Neuronal stem cell (in vitro differentiated cells): ENCODE measurements around the gene C19orf53.

Experiments used
- DNase-seq: peaks from one replicate; pipeline ENCODE4 v3.0.0-alpha.2; 2013; ENCODE audit warnings: low spot score
- H2AFZ ChIP-seq: one replicate; pipeline ENCODE4 v1.6.1; 2013; ENCODE audit warnings: mild to moderate bottlenecking, low read length, inconsistent platforms
- H2AK5ac ChIP-seq: 2 replicates; pipeline ENCODE4 v1.6.1; 2013; ENCODE audit warnings: low read depth, mild to moderate bottlenecking, inconsistent platforms, low read length, moderate library complexity, mixed read lengths
- H2BK120ac ChIP-seq: 2 replicates; pipeline ENCODE4 v1.6.1; 2013; ENCODE audit warnings: low read depth, mild to moderate bottlenecking, inconsistent platforms, low read length, moderate library complexity, mixed read lengths
- H2BK12ac ChIP-seq: one replicate; pipeline ENCODE4 v1.6.1; 2013; ENCODE audit warnings: low read length, inconsistent platforms
- H2BK15ac ChIP-seq: 2 replicates; pipeline ENCODE4 v1.6.1; 2013; ENCODE audit warnings: mild to moderate bottlenecking, low read length, inconsistent platforms, mixed read lengths
- H2BK5ac ChIP-seq: one replicate; pipeline ENCODE4 v1.6.1; 2013; ENCODE audit warnings: inconsistent platforms, mild to moderate bottlenecking, low read length, moderate library complexity
- H3K14ac ChIP-seq: one replicate; pipeline ENCODE4 v1.6.1; 2013; ENCODE audit warnings: low read length, inconsistent platforms
- H3K18ac ChIP-seq: 2 replicates; pipeline ENCODE4 v1.6.1; 2013; ENCODE audit warnings: low read length, inconsistent platforms
- H3K23ac ChIP-seq: 2 replicates; pipeline ENCODE4 v1.6.1; 2013; ENCODE audit warnings: low read depth, mild to moderate bottlenecking, mixed read lengths, low read length, inconsistent platforms; ENCODE audit not compliant: poor library complexity
- H3K27ac ChIP-seq: replicated peaks from 3 replicates; pipeline ENCODE4 v1.5.1; 2013; ENCODE audit warnings: low read length, inconsistent platforms
- H3K27me3 ChIP-seq, 3 experiments: 2 replicates each; pipeline ENCODE4 v1.6.1; 2013; ENCODE audit warnings: low read length in 3 of 3, mild to moderate bottlenecking in 2 of 3, inconsistent platforms in 1 of 3, low read depth in 1 of 3, mixed read lengths in 1 of 3, moderate library complexity in 1 of 3; ENCODE audit not compliant: control insufficient read depth in 3 of 3, insufficient read depth in 3 of 3
- H3K36me3 ChIP-seq, 2 donors: replicated peaks in 1 of 2; 2 replicates each; pipeline ENCODE4 v1.6.1; 2013; ENCODE audit warnings: low read length in 2 of 2; ENCODE audit not compliant: control insufficient read depth in 2 of 2, insufficient read depth in 2 of 2
- H3K4ac ChIP-seq: 2 replicates; pipeline ENCODE4 v1.6.1; 2013; ENCODE audit warnings: inconsistent platforms, mild to moderate bottlenecking, low read length, moderate library complexity
- H3K4me1 ChIP-seq, 2 donors: 1 replicate in 1 of 2; 2 replicates in 1 of 2; pipeline ENCODE4 v1.6.1; 2013; ENCODE audit warnings: low read length in 2 of 2, low read depth in 1 of 2; ENCODE audit not compliant: control insufficient read depth in 2 of 2, insufficient read depth in 1 of 2
- H3K4me2 ChIP-seq: one replicate; pipeline ENCODE4 v1.6.1; 2013; ENCODE audit warnings: mild to moderate bottlenecking, low read length, inconsistent platforms; ENCODE audit not compliant: insufficient read depth, poor library complexity, severe bottlenecking
- H3K4me3 ChIP-seq, 2 donors: 2 replicates each; pipeline ENCODE4 v1.5.1; 2013; ENCODE audit warnings: low read length in 2 of 2, mild to moderate bottlenecking in 2 of 2, inconsistent platforms in 1 of 2, moderate library complexity in 1 of 2
- H3K79me1 ChIP-seq: one replicate; pipeline ENCODE4 v1.6.1; 2013; ENCODE audit warnings: low read depth, mild to moderate bottlenecking, inconsistent platforms, low read length, moderate library complexity
- H3K9ac ChIP-seq: one replicate; pipeline ENCODE4 v1.6.1; 2013; ENCODE audit warnings: mild to moderate bottlenecking, low read depth, low read length, inconsistent platforms; ENCODE audit not compliant: poor library complexity
- H3K9me3 ChIP-seq, 2 donors: replicated peaks in 1 of 2; 2 replicates each; pipeline versions ENCODE3 to v1.6.1; 2013; ENCODE audit warnings: low read length in 2 of 2, mild to moderate bottlenecking in 2 of 2, inconsistent platforms in 1 of 2, low read depth in 1 of 2, mixed read lengths in 1 of 2, moderate library complexity in 1 of 2; ENCODE audit not compliant: control insufficient read depth in 2 of 2, insufficient read depth in 1 of 2
- H4K8ac ChIP-seq: one replicate; pipeline ENCODE4 v1.6.1; 2013; ENCODE audit warnings: low read depth, mild to moderate bottlenecking, inconsistent platforms, low read length, moderate library complexity
- H4K91ac ChIP-seq: one replicate; pipeline ENCODE4 v1.6.1; 2013; ENCODE audit warnings: low read length, low read depth, mild to moderate bottlenecking, inconsistent platforms; ENCODE audit not compliant: poor library complexity
- WGBS, 2 donors: extraction: QIAGEN DNeasy Blood & Tissue Kit; methylation state at CpG; one replicate each; pipeline ENCODE4 v1.1.7; 2013; ENCODE audit warnings: missing lambda C conversion rate in 2 of 2, mixed read lengths in 1 of 2; ENCODE audit not compliant: insufficient read length in 2 of 2, insufficient replicate concordance in 1 of 2; ENCODE audit errors: extremely low coverage in 2 of 2; 5-methylcytosine and 5-hydroxymethylcytosine counted together

C19orf53 gene

GRCh38 chr19:13821292-13821691, 47.0 kb downstream of the C19orf53 start:
- DNase-seq: no peak
- peaks cover 17 to 81% of the 10 kb centered on the region in 2 donors for H3K36me3 ChIP-seq
- H3K9me3 ChIP-seq: no peaks in the 10 kb centered on the region

DNA sequence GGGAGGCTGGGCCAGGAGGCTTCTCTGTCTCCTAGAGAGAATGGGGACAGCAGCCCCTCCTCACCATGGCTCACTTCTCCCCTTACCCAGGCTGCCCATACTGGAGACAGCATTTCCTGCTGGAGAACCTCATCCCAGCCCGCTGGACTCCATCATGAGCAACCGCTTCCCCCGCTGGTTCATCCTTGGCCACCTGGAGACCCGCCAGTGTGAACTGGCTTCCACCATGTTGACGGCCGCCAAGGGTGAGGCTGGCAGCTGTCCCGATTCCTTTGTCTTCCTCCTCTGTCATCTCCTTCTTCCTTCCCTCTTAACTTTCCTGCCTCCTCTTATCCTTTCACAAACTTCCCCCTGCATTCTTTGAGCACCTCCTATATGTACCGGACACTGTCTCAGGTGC, 49.0 kb downstream of the C19orf53 start:
- no peak overlapping the region for H4K91ac ChIP-seq
- WGBS, 2 donors: no CpG with 5 or more reads among the region's 8 CpGs
- DNase-seq: no peak
- no peak overlapping the region for H3K4ac ChIP-seq
- no peak overlapping the region for H2BK15ac ChIP-seq
- H3K27me3 ChIP-seq: no peaks in the 10 kb centered on the region
- H4K8ac ChIP-seq: no peak overlapping the region
- H3K36me3 ChIP-seq: peaks cover 24 to 77% of the 10 kb centered on the region in 2 donors
- no peak overlapping the region for H3K4me3 ChIP-seq
- no peak overlapping the region for H2AK5ac ChIP-seq
- H3K9me3 ChIP-seq: no peaks in the 10 kb centered on the region
- H2AFZ ChIP-seq: no peak overlapping the region
- H3K4me1 ChIP-seq: peaks cover 0 to under 1% of the 10 kb centered on the region in 2 donors
- no peak overlapping the region for H2BK5ac ChIP-seq
- no peak overlapping the region for H3K18ac ChIP-seq
- H3K27ac ChIP-seq: no peak overlapping the region
- no peak overlapping the region for H3K23ac ChIP-seq
- H3K79me1 ChIP-seq: peaks cover 6% of the 10 kb centered on the region
- no peak overlapping the region for H2BK12ac ChIP-seq
- H3K4me2 ChIP-seq: no peak overlapping the region
- no peak overlapping the region for H3K14ac ChIP-seq
- no peak overlapping the region for H2BK120ac ChIP-seq
- H3K9ac ChIP-seq: no peak overlapping the region

More at GRCh38 chr19:13821292-13821691, 47.0 kb downstream of the C19orf53 start:
- Histone ChIP-seq H3K4me1 (peaks cover 0 to 11% of the 10 kb centered on the region in 2 donors), H2BK12ac (no peak overlapping the region), H3K4ac (no peak overlapping the region), H2BK5ac (no peak overlapping the region), H3K4me3 (no peak overlapping the region), H2AFZ (no peak overlapping the region), H3K27me3 (no peaks in the 10 kb centered on the region), H2BK15ac (no peak overlapping the region), H3K9ac (no peak overlapping the region), H3K79me1 (peaks cover 6% of the 10 kb centered on the region), H2BK120ac (no peak overlapping the region), H3K4me2 (no peak overlapping the region), H3K23ac (no peak overlapping the region), H3K18ac (no peak overlapping the region), H4K8ac (no peak overlapping the region), H3K14ac (no peak overlapping the region), H3K27ac (no peak overlapping the region), H4K91ac (no peak overlapping the region), H2AK5ac (no peak overlapping the region)
- no CpG with 5 or more reads among the region's 2 CpGs for WGBS, 2 donors

DNA sequence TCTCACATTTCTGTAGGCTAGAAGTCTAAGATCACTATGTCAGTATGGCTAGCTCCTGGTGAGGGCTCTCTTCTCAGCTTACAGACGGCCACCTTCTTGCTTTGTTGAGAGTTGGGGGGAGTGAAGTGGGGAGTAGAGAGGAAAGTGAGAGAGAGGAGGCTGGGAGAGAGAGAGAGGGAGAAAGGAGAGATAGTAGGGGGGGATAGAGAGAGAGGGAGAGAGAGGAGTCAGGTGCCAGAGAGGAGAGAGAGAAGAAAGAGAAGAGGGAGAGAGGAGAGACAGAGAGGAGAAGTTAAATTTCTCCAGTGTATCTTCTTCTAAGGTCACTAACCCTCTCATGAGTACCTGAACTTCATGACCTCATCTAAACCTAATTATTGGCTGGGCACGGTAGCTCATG, 49.6 kb downstream of the C19orf53 start:
- Histone ChIP-seq H3K27ac (no peak overlapping the region), H3K9me3 (peaks cover 0 to 2% of the 10 kb centered on the region in 2 donors), H4K8ac (no peak overlapping the region), H3K4me3 (no peak overlapping the region), H2BK5ac (no peak overlapping the region), H2BK15ac (no peak overlapping the region), H2BK12ac (no peak overlapping the region), H2AK5ac (no peak overlapping the region), H3K36me3 (peaks cover 26 to 82% of the 10 kb centered on the region in 2 donors), H3K18ac (no peak overlapping the region), H3K79me1 (peaks cover 8% of the 10 kb centered on the region), H4K91ac (no peak overlapping the region), H3K4me2 (no peak overlapping the region), H2BK120ac (no peak overlapping the region), H3K23ac (no peak overlapping the region), H2AFZ (no peak overlapping the region), H3K14ac (no peak overlapping the region), H3K27me3 (no peaks in the 10 kb centered on the region), H3K9ac (no peak overlapping the region), H3K4me1 (no peaks in the 10 kb centered on the region), H3K4ac (no peak overlapping the region)
- WGBS, 2 donors: no CpG with 5 or more reads among the region's 2 CpGs
- DNase-seq: no peak

DNA sequence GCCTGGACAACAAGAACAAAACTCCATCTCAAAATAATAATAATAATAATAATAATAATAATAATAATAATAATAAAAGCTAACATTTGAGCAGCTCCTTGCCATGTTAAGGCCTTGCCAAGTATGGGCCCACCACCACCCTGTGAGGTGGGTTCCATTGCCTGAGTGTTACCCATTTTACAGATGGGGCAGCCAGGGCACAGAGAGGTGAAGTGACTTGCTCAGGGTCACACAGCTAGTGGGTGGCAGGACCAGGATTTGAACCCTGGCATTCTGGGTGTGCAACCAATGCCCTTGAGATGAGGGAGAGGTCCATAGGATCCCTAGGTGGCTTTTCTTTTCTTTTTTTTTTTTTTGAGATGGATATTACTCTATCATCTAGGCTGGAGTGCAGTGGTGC, 50.4 kb downstream of the C19orf53 start:
- Histone ChIP-seq H3K4me1 (no peaks in the 10 kb centered on the region), H2BK5ac (no peak overlapping the region), H2BK120ac (no peak overlapping the region), H3K4ac (no peak overlapping the region), H3K9me3 (peaks cover 0 to 2% of the 10 kb centered on the region in 2 donors), H2BK15ac (no peak overlapping the region), H2BK12ac (no peak overlapping the region), H3K4me3 (no peak overlapping the region), H3K79me1 (peaks cover 5% of the 10 kb centered on the region), H3K27ac (no peak overlapping the region), H4K91ac (no peak overlapping the region), H3K23ac (no peak overlapping the region), H2AFZ (no peak overlapping the region), H3K18ac (no peak overlapping the region), H3K14ac (no peak overlapping the region), H2AK5ac (no peak overlapping the region), H4K8ac (no peak overlapping the region), H3K27me3 (no peaks in the 10 kb centered on the region), H3K36me3 (peaks cover 24 to 82% of the 10 kb centered on the region in 2 donors), H3K9ac (no peak overlapping the region), H3K4me2 (no peak overlapping the region)
- DNase-seq: no peak
